GM23338 (cell line): ENCODE data around the gene CDAN1.

ENCODE experiments used
- CREB1 ChIP-seq: fragments of 250-450 bp; sonication (Bioruptor Pico); IDR thresholded peaks from 2 replicates; pipeline ENCODE4 v1.5.0; 2020; ENCODE audit warnings: low read depth, mild to moderate bottlenecking, moderate library complexity
- CTCF ChIP-seq, 2 experiments: fragments of 200-600 bp in 1 of 2; sonication (generic) in 1 of 2; conservative IDR thresholded peaks; 2 replicates each; pipeline versions ENCODE4 v1.5.1 to v1.6.1; 2016 to 2017; ENCODE audit warnings: antibody characterized with exemption in 2 of 2, low read depth in 2 of 2, mild to moderate bottlenecking in 2 of 2, moderate library complexity in 1 of 2
- ETS1 ChIP-seq: IDR thresholded peaks from 2 replicates; pipeline ENCODE4 v1.6.1; 2016; ENCODE audit warnings: antibody characterized with exemption
- EZH2 ChIP-seq: fragments of 200-600 bp; sonication (generic); IDR thresholded peaks from one replicate; pipeline ENCODE4 v1.8.0; 2017; ENCODE audit warnings: antibody characterized with exemption, mild to moderate bottlenecking, low read depth; ENCODE audit not compliant: unreplicated experiment
- EZH2phosphoT487 ChIP-seq: fragments of 200-600 bp; sonication (generic); IDR thresholded peaks from one replicate; pipeline ENCODE4 v1.8.1; 2018; ENCODE audit warnings: antibody characterized with exemption; ENCODE audit not compliant: unreplicated experiment
- POLR2AphosphoS5 ChIP-seq: IDR thresholded peaks from 2 replicates; pipeline ENCODE4 v1.6.1; 2016; ENCODE audit warnings: antibody characterized with exemption, low read depth
- ZNF114 ChIP-seq: fragments of 250-450 bp; sonication (Bioruptor Pico); IDR thresholded peaks from 2 replicates; pipeline ENCODE4 v1.5.0; 2020; ENCODE audit warnings: mild to moderate bottlenecking, moderate library complexity
- TF ChIP-seq, protein P1 (sequence below): IDR thresholded peaks from one replicate; pipeline ENCODE4 v1.6.1; 2018; ENCODE audit warnings: antibody characterized with exemption; ENCODE audit not compliant: unreplicated experiment

DNA sequence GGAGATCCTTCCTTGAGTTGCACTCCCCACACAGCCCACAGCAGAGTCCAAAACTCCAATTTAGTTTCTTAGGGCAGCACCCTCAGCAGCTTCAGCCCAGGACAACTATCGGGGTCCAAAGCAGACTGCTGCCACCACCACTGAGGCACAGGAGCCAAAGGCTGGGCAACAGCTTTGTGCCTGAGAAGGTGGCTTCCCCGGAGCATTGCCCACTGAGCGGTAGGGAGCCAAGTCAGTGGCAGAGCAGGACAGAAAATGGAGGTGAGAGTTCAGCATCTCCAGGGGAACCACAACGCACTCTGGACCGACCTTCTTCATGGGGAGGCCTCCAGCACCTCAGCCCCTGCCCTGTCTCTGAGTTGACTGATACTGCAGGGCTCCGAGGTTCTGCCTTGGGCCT is 43.4 kb downstream of the CDAN1 start:
- TF ChIP-seq POLR2AphosphoS5, result no peak
- no peak for TF ChIP-seq CTCF (conservative IDR thresholded peaks at IDR 0.05; ENCODE audit: low read depth in 2 of 2)
- no peak for TF ChIP-seq EZH2phosphoT487
- TF ChIP-seq EZH2, result no peak
- no peak for TF ChIP-seq ZNF114 (CRISPR knock-in tag)
- TF ChIP-seq CREB1 (CRISPR knock-in tag), result no peak
- TF ChIP-seq ETS1, result no peak
- TF ChIP-seq, protein P1, sequence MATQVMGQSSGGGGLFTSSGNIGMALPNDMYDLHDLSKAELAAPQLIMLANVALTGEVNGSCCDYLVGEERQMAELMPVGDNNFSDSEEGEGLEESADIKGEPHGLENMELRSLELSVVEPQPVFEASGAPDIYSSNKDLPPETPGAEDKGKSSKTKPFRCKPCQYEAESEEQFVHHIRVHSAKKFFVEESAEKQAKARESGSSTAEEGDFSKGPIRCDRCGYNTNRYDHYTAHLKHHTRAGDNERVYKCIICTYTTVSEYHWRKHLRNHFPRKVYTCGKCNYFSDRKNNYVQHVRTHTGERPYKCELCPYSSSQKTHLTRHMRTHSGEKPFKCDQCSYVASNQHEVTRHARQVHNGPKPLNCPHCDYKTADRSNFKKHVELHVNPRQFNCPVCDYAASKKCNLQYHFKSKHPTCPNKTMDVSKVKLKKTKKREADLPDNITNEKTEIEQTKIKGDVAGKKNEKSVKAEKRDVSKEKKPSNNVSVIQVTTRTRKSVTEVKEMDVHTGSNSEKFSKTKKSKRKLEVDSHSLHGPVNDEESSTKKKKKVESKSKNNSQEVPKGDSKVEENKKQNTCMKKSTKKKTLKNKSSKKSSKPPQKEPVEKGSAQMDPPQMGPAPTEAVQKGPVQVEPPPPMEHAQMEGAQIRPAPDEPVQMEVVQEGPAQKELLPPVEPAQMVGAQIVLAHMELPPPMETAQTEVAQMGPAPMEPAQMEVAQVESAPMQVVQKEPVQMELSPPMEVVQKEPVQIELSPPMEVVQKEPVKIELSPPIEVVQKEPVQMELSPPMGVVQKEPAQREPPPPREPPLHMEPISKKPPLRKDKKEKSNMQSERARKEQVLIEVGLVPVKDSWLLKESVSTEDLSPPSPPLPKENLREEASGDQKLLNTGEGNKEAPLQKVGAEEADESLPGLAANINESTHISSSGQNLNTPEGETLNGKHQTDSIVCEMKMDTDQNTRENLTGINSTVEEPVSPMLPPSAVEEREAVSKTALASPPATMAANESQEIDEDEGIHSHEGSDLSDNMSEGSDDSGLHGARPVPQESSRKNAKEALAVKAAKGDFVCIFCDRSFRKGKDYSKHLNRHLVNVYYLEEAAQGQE, result no peak
